ENCODE data around the gene NANOS3. TPM values are rescaled to one million over a fixed set of nuclear protein-coding genes. Genes with fewer than 3 reads are reported as not detected.

The NANOS3 gene
- polyA plus RNA-seq (ENCODE audit: insufficient read length) = 1.2 TPM
- long read RNA-seq, donor 1, partial matches to known transcripts = 0 of 6 reads
- long read RNA-seq, donor 1, other reads (novel, unspliced or antisense) = 6 of 6 reads
- long read RNA-seq, donor 2 = 0 reads
- long read RNA-seq, donor 3 = 0 reads
- long read RNA-seq, donor 4 = 0 reads
- long read RNA-seq, donor 5, partial matches to known transcripts = 0 of 5 reads
- long read RNA-seq, donor 5, other reads (novel, unspliced or antisense) = 5 of 5 reads
- long read RNA-seq, donor 6 = 0 reads
- long read RNA-seq, donor 7 = 0 reads
- long read RNA-seq, donor 8 = 0 reads

DNA sequence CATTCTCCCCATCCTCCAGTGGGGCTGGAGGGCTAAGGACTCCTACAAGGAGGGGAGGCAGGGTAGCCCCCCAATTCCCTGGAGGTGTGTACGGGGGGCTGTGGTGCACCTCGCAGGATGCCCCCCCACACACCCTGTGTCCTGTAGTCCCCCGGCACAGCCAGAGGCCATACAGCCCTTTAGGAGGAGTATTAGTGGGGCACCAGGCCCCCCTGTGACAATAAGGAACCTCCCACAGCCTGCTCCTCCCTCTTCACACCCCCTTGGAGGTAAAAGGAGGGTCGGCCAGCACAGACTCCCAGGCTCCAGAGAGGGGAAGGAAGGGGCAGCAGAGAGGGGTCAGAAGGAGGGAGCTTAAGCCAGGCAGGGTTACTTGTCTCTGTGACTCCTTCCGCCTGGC is at the start of gene NANOS3:
Gene NANOS3 (plus strand): TSS at position 301 of the 400 bp plus-strand sequence. CDS start 115 bp downstream, outside the sequence.
- no peak for DNase-seq

DNA sequence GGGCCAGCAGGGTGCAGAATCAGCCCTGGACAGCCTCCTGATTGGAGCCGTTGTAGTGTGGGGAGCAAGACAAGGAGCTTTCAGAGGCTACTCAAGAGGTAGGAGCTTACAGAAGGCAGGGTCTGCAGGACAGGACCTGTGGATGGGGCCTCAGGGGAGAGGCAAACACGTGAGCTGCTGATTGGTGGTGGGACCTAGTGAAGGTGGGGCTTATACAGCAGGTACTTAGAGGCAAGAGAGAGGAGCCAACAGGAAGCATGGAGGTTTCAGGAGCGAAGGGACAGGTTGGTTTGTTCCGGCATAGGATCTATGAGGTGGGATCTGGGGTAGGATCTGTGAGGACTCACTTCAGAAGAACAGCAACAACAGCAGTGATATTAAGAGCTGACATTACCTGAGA is 49.3 kb upstream of the NANOS3 start:
- no peak for DNase-seq

- DNase-seq = no peak
Measured at GRCh38 chr19:13830114-13830740, 46.7 kb upstream of the NANOS3 start.

- no peak for DNase-seq
Measured at GRCh38 chr19:13830741-13831536, 46.0 kb upstream of the NANOS3 start.

- DNase-seq = no peak
Measured at GRCh38 chr19:13831537-13832467, 45.1 kb upstream of the NANOS3 start.

DNA sequence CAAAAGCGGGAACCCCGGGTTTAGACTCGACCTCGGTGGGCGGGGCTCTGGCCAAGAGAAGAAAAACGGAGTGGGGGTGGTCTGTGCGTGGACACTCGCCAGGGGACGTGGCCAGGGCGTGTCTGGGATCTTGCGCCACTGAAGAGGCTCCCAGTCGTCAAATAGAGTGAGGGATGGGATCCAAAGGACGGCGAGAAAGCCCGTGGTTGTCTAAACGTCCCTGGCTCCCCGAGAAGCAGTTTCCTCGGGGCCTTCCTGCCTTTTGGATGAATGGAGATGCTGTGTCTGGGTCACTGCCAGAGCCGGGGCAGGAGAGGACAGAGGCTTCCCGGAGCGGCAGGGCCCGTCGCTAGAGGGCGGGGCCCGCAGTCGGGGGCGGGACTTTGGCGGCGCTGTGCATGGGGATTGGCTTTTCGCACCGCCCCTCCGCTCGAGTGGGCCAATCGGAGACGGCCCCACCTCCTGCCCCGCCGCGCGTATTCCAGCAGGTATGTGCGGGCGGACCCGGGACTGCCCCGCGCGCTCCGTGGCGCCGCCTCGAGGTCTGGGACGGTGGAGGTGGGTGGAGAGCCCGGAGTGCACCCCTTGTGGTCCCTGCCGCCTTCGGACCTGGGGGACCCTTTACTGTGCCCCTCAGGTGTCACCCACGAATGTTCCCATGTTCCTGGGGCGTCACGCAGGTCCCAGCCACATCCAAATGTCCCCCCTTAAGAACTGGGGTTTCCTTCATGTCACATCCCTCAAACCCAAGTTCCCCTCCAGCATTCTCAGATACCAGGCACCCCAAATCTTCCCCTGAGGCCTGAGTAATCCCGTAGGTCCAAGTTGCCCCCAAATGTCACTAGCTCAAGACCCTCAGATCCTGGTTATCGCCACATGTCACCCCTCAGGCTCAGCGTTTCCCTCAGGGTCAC is 43.3 kb upstream of the NANOS3 start:
- DNase-seq = peak; percentile 89

- DNase-seq = no peak
Measured at GRCh38 chr19:13834244-13835069, 42.5 kb upstream of the NANOS3 start.

- DNase-seq = no peak
Measured at GRCh38 chr19:13835791-13836723, 40.9 kb upstream of the NANOS3 start.

GRCh38 chr19:13838435-13839129 is 38.4 kb upstream of the NANOS3 start:
- DNase-seq = no peak

- no peak for DNase-seq
Measured at GRCh38 chr19:13839130-13839937, 37.6 kb upstream of the NANOS3 start.

- DNase-seq = no peak
Measured at GRCh38 chr19:13839938-13840304, 37.0 kb upstream of the NANOS3 start.

- no peak for DNase-seq
Measured at GRCh38 chr19:13840305-13841085, 36.4 kb upstream of the NANOS3 start.

DNA sequence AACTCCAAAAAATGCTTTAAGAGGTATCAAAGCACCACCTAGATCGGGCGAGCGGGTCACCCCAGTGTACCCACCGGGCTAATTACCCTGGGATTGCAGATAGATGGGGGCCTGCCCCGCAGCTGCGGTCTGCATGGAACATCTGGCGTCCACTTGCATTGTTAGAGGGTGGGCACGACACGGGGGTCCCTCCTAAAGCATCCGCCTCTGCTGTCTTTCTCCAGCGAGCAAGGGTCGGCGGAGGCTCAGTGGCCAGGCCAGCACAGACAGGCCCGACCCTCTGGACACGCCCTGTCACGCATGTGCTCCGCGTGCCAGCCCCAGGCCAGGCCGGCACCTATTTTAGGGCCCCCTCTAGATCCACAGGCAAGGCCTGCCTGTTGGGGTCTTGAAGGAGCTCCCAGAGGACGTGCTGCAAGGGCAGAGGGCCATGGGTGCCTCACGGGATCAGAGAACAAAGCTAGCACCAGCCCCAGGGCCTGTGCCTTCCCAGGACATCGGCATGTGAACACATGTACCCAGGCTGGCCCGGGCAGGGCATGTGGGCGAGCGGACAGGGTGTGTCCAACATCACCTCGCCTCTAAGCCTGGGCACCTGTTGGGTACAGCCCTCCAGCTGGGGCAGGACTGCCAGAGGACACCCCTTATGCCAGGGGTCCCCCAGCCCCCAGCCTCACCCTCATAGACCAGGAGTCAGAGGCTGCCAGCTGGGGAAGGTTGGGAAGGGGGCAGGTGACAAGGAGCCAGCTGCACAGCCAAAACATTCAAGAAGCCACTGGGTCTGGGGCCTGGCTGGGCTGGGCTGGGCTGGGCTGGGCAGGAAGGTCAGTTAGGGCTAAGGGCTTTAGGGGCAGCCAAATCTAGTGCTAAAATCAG is 35.6 kb upstream of the NANOS3 start:
- no peak for DNase-seq

GRCh38 chr19:13841962-13842290 is 35.0 kb upstream of the NANOS3 start:
- no peak for DNase-seq
